ENCODE results near the gene DOCK8. TPM values are rescaled to one million over a fixed set of nuclear protein-coding genes. Genes with fewer than 3 reads are reported as not detected.

The DOCK8 gene
- total and polyA plus RNA-seq, 2 of the 4 experiments (the other 2 are of a cell fraction), result not detected

GRCh38 chr9:370086-370485 lies 155.4 kb downstream of the DOCK8 start:
- H2BK5ac ChIP-seq (ENCODE audit: low read depth, low read length, poor library complexity, severe bottlenecking), result no peak overlapping the region
- CTCF ChIA-PET, result no interaction called here
- no TSS peak for BruUV-seq (replicated peaks)

More at GRCh38 chr9:370086-370485, 155.4 kb downstream of the DOCK8 start:
- H3K27me3 ChIP-seq (ENCODE audit: control insufficient read depth, insufficient read depth, low read length), result no peaks in the 10 kb centered on the region; the same call in 1 of the 2 replicates
- TF ChIP-seq NFE2L2 (IDR thresholded peaks at IDR 0.05; ENCODE audit: low read depth, low read length) (no peak), CHD1 (IDR thresholded peaks at IDR 0.05; ENCODE audit: low read depth, low read length) (no peak), CTCF (conservative IDR thresholded peaks at IDR 0.05; ENCODE audit: low read depth, low read length) (no peak), FOS (IDR thresholded peaks at IDR 0.05; ENCODE audit: low read depth, low read length) (no peak)
- no peak for DNase-seq
- no peaks in the 10 kb centered on the region for H4K20me1 ChIP-seq (ENCODE audit: insufficient read depth, low read length)
- no peak overlapping the region for H3K18ac ChIP-seq (ENCODE audit: low read depth, low read length)
- H4K5ac ChIP-seq (ENCODE audit: low read depth, low read length), result no peak overlapping the region
- H4K8ac ChIP-seq (ENCODE audit: low read depth in 2 of 2, low read length in 2 of 2), result no peak overlapping the region
- H3K56ac ChIP-seq (ENCODE audit: extremely low read depth, insufficient read depth, low read length), result no peak overlapping the region
- no peaks in the 10 kb centered on the region for H3K4me1 ChIP-seq (ENCODE audit: control insufficient read depth, insufficient read depth, low read length)
- no peak overlapping the region for H2BK15ac ChIP-seq (ENCODE audit: low read depth, low read length)
- H2AFZ ChIP-seq (replicated peaks; ENCODE audit: low read length, poor library complexity), result no peak overlapping the region
- WGBS, 2 experiments (ENCODE audit: extremely low coverage in 2 of 2, insufficient read length in 1 of 2), result no CpG with 5 or more reads among the region's 3 CpGs
- H3K14ac ChIP-seq (replicated peaks; ENCODE audit: low read depth, low read length), result no peak overlapping the region
- H2BK120ac ChIP-seq (ENCODE audit: low read depth, low read length), result no peak overlapping the region
- no peak overlapping the region for H2AK9ac ChIP-seq (replicated peaks; ENCODE audit: low read depth, low read length, poor library complexity)
- no peaks in the 10 kb centered on the region for H3K9me3 ChIP-seq (ENCODE audit: control insufficient read depth, insufficient read depth, low read length)
- no peak overlapping the region for H3K9ac ChIP-seq (ENCODE audit: low read depth, low read length)
- H3K4me3 ChIP-seq (ENCODE audit: insufficient read depth, low read depth, low read length), result no peak overlapping the region
- no peak overlapping the region for H4K91ac ChIP-seq (ENCODE audit: insufficient read depth, low read depth, low read length)
- ATAC-seq (ENCODE audit: low read depth), result no peak
- no peaks in the 10 kb centered on the region for H3K9me1 ChIP-seq (ENCODE audit: insufficient read depth, low read length)
- intact Hi-C loops (cut with micrococcal nuclease) (no loop called here), dilution Hi-C loops (cut with HindIII; ENCODE audit: low sequenced_read_pairs, unreplicated experiment) (no loop called here), in situ Hi-C loops (cut with MboI; ENCODE audit: low sequenced_read_pairs) (no loop called here)
- H3K36me3 ChIP-seq (ENCODE audit: control insufficient read depth, insufficient read depth, low read length), result no peaks in the 10 kb centered on the region
- POLR2A ChIA-PET (ENCODE audit: unreplicated experiment), result no interaction called here
- H3K79me1 ChIP-seq (ENCODE audit: low read depth in 1 of 2, low read length in 2 of 2), result no peaks in the 10 kb centered on the region
- H3K23ac ChIP-seq (ENCODE audit: low read depth, low read length), result no peak overlapping the region
- no peak overlapping the region for H3K27ac ChIP-seq (ENCODE audit: insufficient read depth, low read length)
- H2BK20ac ChIP-seq (ENCODE audit: low read depth, low read length), result no peak overlapping the region
- no peak overlapping the region for H3K4ac ChIP-seq (ENCODE audit: low read depth, low read length)
- H2AK5ac ChIP-seq (ENCODE audit: low read depth, low read length), result no peak overlapping the region
- H3K4me2 ChIP-seq (ENCODE audit: low read depth, low read length), result no peak overlapping the region
